OCI-LY3 (cell line): ENCODE data around the gene SMURF1.

Source experiments
- H2AFZ ChIP-seq: fragments of 200-600, 300-600 bp; shearing (Covaris generic); 2 replicates; pipeline ENCODE4 v1.6.0; 2014; ENCODE audit warnings: antibody characterized with exemption, low read depth, low read length
- H3K27ac ChIP-seq: fragments of 200-600, 300-600 bp; sonication (generic); 2 replicates; pipeline ENCODE4 v1.5.1; 2014; ENCODE audit warnings: mild to moderate bottlenecking, low read length, moderate library complexity, mixed read lengths
- H3K27me3 ChIP-seq: fragments of 200-600, 300-600 bp; sonication (generic); 2 replicates; pipeline ENCODE4 v1.6.1; 2014; ENCODE audit warnings: low read depth, low read length, mixed read lengths
- H3K36me3 ChIP-seq: fragments of 200-600, 300-600 bp; sonication (generic); replicated peaks from 2 replicates; pipeline ENCODE3; 2014; ENCODE audit warnings: low read depth, low read length, mixed read lengths
- H3K4me1 ChIP-seq: fragments of 300-600, 200-600 bp; sonication (generic); 2 replicates; pipeline ENCODE4 v1.6.1; 2014; ENCODE audit warnings: low read length, mixed read lengths
- H3K4me2 ChIP-seq: fragments of 200-600, 300-600 bp; sonication (generic); 2 replicates; pipeline ENCODE4 v1.6.1; 2014; ENCODE audit warnings: low read length, mixed read lengths
- H3K4me3 ChIP-seq: fragments of 300-600, 200-600 bp; sonication (generic); 2 replicates; pipeline ENCODE4 v1.5.1; 2014; ENCODE audit warnings: antibody characterized with exemption, mild to moderate bottlenecking, low read length, moderate library complexity
- H3K79me2 ChIP-seq: fragments of 300-600, 200-600 bp; shearing (Covaris generic); 2 replicates; pipeline ENCODE4 v1.6.1; 2014; ENCODE audit warnings: mild to moderate bottlenecking, low read length, mixed read lengths
- H3K9ac ChIP-seq: fragments of 300-600, 200-600 bp; shearing (Covaris generic); 2 replicates; pipeline ENCODE4 v1.6.0; 2014; ENCODE audit warnings: mild to moderate bottlenecking, low read length, moderate library complexity
- H3K9me3 ChIP-seq: fragments of 200-600, 300-600 bp; shearing (Covaris generic); 2 replicates; pipeline ENCODE4 v1.6.1; 2014; ENCODE audit warnings: low read length, mixed read lengths; ENCODE audit not compliant: insufficient read depth
- H4K20me1 ChIP-seq: fragments of 200-600, 300-600 bp; sonication (generic); 2 replicates; pipeline ENCODE4 v1.6.1; 2016; ENCODE audit warnings: low read length, mixed read lengths; ENCODE audit not compliant: insufficient read depth
- CTCF ChIP-seq: fragments of 200-600, 300-600 bp; sonication (generic); IDR thresholded peaks from 2 replicates; pipeline ENCODE4 v1.5.1; 2014; ENCODE audit warnings: antibody characterized with exemption, low read length, low read depth
- EZH2phosphoT487 ChIP-seq: fragments of 200-600 bp; shearing (Covaris generic); IDR thresholded peaks from 2 replicates; pipeline ENCODE4 v1.6.1; 2018; ENCODE audit warnings: antibody characterized with exemption, mixed run types, low read depth

The SMURF1 gene

GRCh38 chr7:98995523-98996149, 148.3 kb downstream of the SMURF1 start:
- no peak overlapping the region for H3K27ac ChIP-seq
- H4K20me1 ChIP-seq, result no peaks in the 10 kb centered on the region
- H3K36me3 ChIP-seq, result peaks cover 55% of the 10 kb centered on the region
- H3K9ac ChIP-seq, result no peak overlapping the region
- no peaks in the 10 kb centered on the region for H3K27me3 ChIP-seq
- H3K79me2 ChIP-seq, result no peaks in the 10 kb centered on the region
- no peak for TF ChIP-seq EZH2phosphoT487
- TF ChIP-seq CTCF, result no peak
- no peaks in the 10 kb centered on the region for H3K9me3 ChIP-seq
- no peaks in the 10 kb centered on the region for H3K4me1 ChIP-seq
- no peak overlapping the region for H3K4me3 ChIP-seq
- no peak overlapping the region for H3K4me2 ChIP-seq
- H2AFZ ChIP-seq, result no peak overlapping the region

- Histone ChIP-seq H3K79me2 (no peaks in the 10 kb centered on the region), H4K20me1 (no peaks in the 10 kb centered on the region), H3K27ac (no peak overlapping the region), H3K4me1 (no peaks in the 10 kb centered on the region), H3K36me3 (peaks cover 59% of the 10 kb centered on the region), H3K9me3 (no peaks in the 10 kb centered on the region), H3K4me3 (no peak overlapping the region), H3K4me2 (no peak overlapping the region), H3K9ac (no peak overlapping the region), H3K27me3 (no peaks in the 10 kb centered on the region), H2AFZ (no peak overlapping the region)
- TF ChIP-seq EZH2phosphoT487, result no peak
- TF ChIP-seq CTCF, result no peak
These were observed 148.8 kb downstream of the SMURF1 start for GRCh38 chr7:98995111-98995510.

GRCh38 chr7:98994046-98994944, 149.6 kb downstream of the SMURF1 start:
- Histone ChIP-seq H3K4me3 (no peak overlapping the region), H3K4me1 (no peaks in the 10 kb centered on the region), H2AFZ (no peak overlapping the region), H3K27me3 (no peaks in the 10 kb centered on the region), H4K20me1 (no peaks in the 10 kb centered on the region), H3K36me3 (peaks cover 59% of the 10 kb centered on the region), H3K9me3 (no peaks in the 10 kb centered on the region), H3K4me2 (no peak overlapping the region), H3K9ac (no peak overlapping the region), H3K27ac (no peak overlapping the region), H3K79me2 (no peaks in the 10 kb centered on the region)
- TF ChIP-seq EZH2phosphoT487 (no peak), CTCF (no peak)

- no peak overlapping the region for H3K4me2 ChIP-seq
- no peak overlapping the region for H3K9ac ChIP-seq
- no peaks in the 10 kb centered on the region for H4K20me1 ChIP-seq
- H2AFZ ChIP-seq, result no peak overlapping the region
- no peaks in the 10 kb centered on the region for H3K27me3 ChIP-seq
- H3K4me3 ChIP-seq, result no peak overlapping the region
- no peaks in the 10 kb centered on the region for H3K4me1 ChIP-seq
- H3K27ac ChIP-seq, result no peak overlapping the region
- H3K79me2 ChIP-seq, result no peaks in the 10 kb centered on the region
- no peaks in the 10 kb centered on the region for H3K9me3 ChIP-seq
- H3K36me3 ChIP-seq, result peaks cover 60% of the 10 kb centered on the region
- TF ChIP-seq CTCF (peak; percentile 2; the same call in 1 of the 2 replicates), EZH2phosphoT487 (no peak)
These were observed 150.6 kb downstream of the SMURF1 start for GRCh38 chr7:98993024-98993897.
